ENCODE data around the gene STX8.

- no peak for TF ChIP-seq CTCF (IDR thresholded peaks at IDR 0.05)
- no peak for TF ChIP-seq CHD2 (IDR thresholded peaks at IDR 0.05; ENCODE audit: low read length, partially characterized antibody)
- no peak for TF ChIP-seq RFX5 (IDR thresholded peaks at IDR 0.05; ENCODE audit: low read length)
- TF ChIP-seq YY1 (IDR thresholded peaks at IDR 0.05; ENCODE audit: low read depth) = no peak
- no peak for TF ChIP-seq POLR2AphosphoS5 (IDR thresholded peaks at IDR 0.05; ENCODE audit: low read depth, low read length)
These were observed 355.8 kb downstream of the STX8 start for GRCh38 chr17:9219631-9220397.

Measured in SK-N-SH (cell line).